COLO668 (cell line): ENCODE data around the gene NPW.

ENCODE experiments used
- DNase-seq: peaks from one replicate; lab custom pipeline; 2025; ENCODE audit not compliant: unreplicated experiment; lab: John Stamatoyannopoulos, UW

The NPW gene

DNA sequence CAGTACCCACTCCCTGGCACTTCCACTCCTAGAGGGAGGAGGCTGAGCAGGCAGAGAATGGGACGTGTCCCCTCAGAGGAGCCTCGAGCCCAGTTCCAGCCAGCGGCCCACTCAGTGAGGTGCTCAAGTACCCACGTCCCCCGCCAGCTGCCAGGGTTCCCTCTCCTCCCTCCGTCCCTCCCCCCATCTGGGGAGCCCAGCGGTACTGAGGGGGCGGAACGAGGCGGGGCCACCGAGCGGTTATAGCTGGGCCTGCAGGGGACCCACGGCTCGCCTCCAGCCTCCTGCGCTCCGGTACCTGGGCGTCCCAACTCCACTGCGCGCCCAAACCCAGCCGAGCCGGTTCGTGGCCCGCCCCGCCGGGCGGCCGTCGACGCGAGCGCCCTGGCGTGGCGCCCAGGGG, at the start of gene NPW:
Gene NPW (plus strand): TSS at position 268 of the 403 bp plus-strand sequence.
- DNase-seq, result peak; percentile 46

DNA sequence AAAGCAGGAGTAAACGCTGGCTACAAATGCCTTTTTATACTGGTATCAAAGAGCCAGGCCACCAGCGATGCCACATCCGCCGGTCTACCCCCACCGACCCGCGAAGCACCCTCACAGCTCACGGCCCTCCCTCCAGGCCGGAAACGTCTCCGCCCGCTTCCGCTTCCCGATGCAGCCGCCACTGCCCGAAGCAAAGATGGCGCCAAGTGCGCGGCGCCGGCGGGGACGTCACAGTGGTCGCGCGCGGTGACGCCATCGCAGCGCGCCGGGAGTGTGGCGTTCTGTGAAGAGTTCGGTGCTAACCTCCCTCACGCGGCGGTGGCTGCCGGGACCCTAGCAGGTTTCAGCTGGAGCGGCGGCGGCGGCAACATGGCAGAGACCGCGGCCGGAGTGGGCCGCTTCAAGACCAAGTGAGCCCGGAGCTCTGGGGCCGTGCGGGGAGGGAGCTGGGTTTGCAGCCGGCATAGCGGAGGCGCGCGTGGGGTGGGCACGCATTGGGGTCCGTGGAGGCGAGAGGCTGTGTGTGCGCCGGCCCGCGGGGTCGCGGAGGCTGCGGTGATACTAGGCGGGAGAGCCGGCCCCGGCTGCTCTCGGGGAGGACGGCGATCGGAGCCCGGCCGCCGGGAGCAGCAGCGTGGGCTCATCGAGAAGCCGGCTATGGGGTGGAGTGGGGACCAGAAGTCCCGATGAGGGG, 47.6 kb upstream of the NPW start, which contains the start of gene TBL3:
Gene TBL3 (plus strand): TSS at position 258 of the 694 bp plus-strand sequence. CDS start 112 bp downstream, at position 370.
- DNase-seq, result peak; percentile 95

DNA sequence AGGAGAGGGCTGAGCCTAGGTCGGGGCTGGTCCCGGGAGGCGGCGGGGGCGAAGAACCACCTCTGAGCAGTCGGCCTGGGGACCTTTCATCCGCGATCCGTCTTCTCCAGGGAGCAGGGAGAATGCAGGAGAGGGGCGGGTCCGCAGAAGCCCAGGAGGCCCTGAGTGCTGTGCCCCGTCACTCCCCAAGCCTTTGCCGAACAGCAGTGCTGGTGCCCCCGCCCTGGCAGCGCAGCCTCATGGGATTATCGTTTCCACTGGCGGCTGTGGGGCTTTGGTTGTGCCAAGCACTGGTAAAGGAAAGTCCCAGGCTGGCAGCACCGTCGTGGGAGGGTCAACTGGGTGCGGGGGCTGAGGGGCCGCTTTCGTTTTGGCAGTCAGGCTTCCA, 47.1 kb upstream of the NPW start:
- DNase-seq, result peak; percentile 26

DNA sequence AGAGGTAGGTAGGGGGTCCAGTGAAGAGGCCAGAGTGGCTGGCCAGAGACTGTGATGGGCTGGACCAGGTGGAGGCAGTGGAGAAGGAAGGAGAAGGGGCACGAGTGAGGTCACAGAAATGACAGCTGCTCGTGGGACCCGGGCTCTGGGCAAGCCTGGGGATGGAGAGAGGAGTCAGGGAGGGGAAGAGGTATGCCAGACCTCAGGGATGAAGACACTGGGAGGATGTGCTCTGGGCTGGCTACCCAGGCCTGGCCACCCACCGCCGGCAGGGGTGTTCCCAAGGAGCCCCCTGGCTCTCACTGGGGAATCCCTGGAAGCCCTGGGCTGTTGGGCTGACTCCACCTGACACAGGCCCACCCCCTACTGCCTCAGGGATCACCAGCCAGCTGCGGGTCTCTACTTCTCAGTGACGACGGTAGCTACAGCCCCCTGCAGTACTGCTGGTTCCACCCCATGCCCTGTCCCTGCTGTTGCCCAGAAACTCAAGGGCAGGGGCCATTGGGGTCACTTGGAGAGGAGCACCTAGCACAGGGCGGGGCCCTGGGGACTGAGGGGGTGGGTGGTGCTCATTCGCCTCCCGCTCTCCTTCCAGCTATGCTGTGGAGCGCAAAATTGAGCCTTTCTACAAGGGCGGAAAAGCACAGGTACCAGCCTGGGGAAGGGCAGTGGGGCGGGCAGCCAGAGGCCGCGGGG, 46.0 kb upstream of the NPW start:
- no peak for DNase-seq

DNA sequence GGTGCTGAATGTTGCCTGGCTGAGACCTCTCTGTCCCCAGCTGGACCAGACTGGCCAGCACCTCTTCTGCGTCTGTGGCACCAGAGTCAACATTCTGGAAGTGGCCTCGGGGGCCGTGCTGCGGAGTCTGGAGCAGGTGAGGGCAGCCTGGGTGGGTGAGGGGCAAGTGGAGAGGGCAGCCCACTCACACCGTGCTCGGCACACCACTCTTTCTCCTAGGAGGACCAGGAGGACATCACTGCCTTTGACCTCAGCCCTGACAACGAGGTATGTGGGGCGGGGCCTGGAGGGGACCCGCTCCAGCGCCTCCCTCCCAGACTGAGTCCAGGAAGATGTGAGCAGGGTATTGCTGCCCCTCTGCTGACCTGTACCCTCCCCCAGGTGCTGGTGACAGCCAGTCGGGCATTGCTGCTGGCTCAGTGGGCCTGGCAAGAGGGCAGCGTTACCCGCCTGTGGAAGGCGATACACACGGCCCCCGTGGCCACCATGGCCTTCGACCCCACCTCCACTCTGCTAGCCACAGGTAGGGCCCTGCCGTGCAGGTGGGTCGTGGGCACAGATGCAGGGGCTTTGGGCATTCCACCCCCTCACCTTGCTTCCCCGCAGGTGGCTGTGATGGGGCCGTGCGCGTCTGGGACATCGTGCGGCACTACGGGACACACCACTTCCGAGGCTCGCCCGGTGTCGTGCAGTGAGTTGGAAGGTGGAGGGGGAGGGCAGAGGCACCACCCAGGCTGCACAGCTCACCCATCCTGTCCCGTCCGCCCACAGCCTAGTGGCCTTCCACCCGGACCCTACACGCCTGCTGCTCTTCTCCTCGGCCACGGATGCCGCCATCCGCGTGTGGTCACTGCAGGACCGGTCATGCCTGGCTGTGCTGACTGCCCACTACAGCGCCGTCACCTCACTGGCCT, 45.2 kb upstream of the NPW start:
- no peak for DNase-seq

DNA sequence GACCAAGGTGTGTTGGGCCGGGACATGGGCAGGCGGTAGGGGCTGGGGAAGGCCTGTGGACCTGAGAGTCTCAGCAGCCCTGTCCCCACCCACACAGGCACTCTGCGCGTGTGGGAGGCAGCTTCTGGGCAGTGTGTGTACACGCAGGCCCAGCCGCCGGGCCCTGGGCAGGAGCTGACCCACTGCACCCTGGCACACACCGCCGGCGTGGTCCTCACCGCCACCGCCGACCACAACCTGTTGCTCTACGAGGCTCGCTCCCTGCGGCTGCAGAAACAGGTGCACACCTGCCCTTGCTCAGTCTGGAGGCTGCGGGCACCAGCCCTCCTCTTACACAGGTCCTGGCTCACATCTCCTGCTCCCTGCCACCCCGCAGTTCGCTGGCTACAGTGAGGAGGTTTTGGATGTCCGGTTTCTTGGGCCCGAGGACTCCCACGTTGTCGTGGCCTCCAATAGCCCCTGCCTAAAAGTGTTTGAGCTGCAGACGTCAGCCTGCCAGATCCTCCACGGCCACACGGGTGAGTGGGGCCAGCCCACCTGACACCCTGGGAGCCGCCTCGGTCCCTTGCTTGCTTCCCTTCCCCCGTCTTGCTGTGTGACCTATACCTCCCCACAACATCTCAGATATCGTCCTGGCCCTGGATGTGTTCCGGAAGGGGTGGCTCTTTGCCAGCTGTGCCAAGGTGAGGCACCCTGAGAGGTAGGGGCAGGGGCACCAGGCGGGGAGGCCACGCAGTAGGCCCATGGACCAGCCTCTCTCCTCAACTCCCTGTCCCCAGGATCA, 44.0 kb upstream of the NPW start:
- DNase-seq, result no peak

DNA sequence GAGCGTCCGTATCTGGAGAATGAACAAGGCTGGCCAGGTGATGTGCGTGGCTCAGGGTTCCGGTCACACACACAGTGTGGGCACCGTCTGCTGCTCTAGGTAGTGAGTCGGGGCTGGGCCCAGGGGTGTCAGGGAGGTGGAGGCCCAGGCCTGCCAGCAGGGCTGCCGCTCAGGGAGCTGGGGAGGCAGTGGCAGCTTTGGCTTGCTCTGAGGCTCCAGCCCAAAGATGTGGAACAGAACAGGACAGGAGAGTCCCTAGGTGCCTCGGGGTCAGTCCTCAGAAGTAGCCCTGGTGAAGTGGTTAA, 43.4 kb upstream of the NPW start:
- DNase-seq, result no peak

DNA sequence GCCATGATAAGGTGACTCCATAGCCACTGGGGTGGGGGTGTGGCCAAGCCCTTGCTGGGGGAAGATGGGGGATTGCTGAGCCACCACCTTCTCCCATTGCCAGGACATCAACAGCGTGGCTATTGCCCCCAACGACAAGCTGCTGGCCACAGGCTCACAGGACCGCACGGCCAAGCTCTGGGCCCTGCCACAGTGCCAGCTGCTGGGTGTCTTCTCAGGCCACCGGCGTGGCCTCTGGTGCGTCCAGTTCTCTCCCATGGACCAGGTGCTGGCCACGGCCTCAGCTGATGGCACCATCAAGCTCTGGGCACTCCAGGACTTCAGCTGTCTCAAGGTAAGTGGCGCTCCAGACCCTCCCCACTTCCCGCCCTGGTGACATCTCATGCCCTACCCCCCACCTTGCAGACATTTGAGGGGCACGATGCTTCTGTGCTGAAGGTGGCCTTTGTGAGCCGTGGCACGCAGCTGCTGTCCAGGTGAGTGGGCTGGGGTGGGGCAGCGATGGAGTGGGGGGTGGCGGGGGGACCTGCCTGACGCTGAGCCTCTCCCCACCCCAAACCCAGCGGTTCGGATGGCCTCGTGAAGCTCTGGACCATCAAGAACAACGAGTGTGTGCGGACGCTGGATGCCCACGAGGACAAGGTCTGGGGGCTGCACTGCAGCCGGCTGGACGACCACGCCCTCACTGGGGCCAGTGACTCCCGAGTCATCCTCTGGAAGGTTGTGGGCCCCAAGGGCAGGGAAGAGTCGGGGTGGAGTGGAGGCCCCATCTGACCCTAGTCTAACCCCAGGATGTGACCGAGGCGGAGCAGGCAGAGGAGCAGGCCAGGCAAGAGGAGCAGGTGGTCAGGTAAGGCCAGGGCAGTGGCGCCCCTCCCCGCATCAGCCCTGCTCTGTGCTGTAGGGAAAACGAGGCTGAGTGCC, 42.4 kb upstream of the NPW start:
- DNase-seq, result no peak

DNA sequence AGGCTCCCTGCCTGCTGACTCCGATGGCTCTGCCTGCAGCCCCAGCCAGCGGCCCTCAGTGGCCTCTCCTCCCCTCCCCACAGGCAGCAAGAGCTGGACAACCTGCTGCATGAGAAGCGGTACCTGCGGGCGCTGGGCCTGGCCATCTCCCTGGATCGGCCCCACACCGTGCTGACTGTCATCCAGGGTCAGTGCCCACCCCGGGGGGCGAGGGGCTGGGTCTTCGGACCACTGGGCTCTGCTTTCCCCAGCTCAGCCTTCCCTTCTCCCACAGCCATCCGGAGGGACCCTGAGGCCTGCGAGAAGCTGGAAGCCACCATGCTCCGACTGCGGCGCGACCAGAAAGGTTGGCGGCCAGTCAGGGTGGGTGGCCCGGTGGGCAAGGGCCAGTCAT, 41.7 kb upstream of the NPW start:
- DNase-seq, result no peak

DNA sequence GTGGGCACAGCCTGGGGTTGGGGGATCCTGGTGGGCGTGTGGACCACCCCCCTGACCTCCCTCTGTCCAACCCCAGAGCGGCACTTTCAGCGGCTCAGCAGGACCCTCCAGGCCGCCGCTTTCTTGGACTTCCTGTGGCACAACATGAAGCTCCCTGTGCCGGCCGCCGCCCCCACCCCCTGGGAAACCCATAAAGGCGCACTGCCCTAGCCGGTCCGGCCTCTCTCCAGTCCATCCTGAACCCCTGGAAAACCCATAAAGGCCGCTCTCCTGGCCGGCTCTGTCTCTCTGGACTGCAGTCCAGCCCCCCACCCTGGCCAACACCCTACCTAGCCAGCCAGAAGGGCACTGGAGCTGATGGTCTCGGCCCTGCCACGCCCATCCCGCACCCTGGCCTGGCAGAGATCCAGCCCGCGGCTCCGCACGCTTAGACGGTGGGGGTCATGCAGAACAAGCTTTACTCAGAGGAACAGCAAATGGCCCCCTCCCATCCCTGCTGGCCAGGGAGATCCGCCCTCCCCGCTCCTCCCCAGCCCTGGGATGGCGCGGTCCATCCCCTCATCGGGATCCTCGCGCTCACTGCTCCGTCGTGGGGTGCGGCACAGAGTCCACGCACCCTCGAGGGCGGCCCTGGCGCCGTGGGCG, 41.0 kb upstream of the NPW start:
- DNase-seq, result no peak

DNA sequence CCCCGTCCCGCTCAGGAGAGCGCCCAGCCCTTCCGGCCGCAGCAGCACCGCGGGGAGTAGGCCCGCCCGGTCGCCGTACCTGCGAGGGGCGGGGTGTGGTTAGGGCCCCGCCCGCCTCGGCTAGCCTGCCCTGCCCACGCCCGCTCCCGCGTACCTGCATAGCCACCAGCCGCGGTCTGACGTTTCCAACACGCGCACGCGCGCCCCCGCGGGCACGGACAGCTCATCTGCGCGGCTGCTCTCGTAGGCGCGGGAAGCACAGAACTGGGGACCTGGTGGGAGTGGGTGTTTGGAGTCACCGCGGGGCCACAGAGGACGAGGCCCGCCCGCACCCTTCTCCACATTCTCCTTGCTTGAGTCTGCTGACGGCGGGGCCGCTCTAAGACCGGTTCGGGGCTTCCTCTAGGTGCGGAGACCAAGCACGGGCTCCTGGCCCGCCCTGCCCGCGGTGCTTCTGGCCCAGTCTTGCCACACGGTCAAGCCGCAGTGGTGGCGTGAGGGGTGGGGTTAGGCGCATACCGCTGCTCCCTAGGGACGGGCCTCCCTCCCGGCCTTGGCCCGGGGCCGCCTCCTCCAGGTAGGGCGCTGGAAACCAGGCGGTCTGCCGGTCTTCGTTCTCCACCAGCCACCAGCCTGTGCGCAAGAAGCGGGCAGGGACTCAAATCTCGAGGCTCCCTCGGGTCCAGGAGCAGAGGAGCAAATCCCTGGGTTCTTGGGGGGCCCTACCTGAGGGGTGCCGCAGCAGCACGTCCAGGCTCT, 40.1 kb upstream of the NPW start:
- DNase-seq, result no peak

DNA sequence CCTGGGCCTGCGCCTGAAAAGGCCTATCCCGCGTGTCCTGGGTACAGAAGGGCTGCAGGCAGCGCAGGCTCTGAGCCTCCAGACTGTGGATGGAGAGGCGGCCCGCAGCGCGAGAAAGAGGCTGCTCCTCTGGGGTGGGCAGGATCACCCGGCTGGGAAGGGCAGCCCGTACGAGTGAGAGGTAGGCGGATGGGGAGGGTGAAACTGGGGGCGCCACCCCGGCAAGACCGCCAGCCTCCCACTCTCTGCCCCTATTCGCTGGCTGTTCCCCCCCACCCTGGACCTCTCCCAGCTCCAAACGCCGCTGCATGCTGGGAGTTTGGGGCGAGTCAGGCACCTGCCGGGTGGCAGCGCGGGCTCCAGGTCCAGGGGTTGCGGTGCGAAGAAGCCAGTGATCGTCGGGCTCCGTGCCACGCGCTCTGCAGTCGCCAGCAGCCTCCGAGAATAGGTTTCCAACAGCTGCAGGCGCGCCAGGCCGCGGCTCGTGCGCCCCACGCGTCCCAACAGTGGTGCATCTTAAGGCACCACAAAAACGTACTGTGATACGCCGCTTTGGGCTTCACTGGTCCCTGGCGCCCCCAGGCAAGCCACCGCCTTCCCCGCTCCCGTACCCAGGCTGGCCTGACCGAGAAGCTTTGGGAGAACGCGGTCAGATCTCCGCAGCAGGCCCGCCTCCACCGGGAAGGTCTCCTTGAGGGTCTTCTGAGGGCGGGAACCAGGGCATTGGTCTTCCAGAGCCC, 39.4 kb upstream of the NPW start:
- no peak for DNase-seq

DNA sequence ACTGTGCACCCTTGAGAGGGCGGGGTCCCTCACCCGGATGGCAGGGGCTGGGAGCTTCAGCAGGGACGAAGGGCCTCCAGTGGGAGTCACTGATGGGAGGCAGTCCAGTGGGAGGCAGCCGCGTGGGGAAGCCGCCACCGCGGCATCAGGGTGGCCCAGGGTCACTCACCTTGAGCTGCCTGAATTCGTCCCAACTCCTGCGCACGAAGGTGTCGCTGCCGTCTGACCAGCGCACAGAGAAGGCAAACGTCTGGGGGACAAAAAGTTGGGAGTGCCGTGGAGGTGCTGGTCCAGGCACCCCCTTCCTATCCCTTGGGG, 38.9 kb upstream of the NPW start:
- DNase-seq, result no peak

DNA sequence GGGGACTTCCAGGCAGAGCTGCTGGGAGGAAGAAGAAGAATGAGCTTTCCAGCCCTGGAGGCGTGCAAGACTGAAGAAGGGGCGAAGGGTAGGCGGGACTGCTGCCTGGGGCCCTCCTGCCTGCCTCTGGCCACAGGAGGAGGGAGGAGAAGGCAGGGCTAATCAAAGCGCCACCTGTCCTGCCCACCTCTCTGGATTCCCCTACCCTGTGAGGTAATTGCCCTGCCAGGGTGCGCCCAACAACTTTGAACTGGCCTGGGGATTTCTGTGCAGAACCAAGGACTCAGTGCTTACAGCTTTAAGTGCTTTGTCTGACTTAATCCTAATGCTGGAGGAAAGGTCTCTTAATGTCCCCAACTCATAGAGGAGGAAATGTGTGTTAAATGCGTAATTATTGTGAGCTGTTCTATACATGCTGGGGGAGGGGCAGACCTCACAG, 38.2 kb upstream of the NPW start, which contains the start of gene NOXO1:
Gene NOXO1 (minus strand): TSS at position 72 of the 439 bp plus-strand sequence. CDS start 290 bp downstream, outside the sequence.
- peak; percentile 29 for DNase-seq

DNA sequence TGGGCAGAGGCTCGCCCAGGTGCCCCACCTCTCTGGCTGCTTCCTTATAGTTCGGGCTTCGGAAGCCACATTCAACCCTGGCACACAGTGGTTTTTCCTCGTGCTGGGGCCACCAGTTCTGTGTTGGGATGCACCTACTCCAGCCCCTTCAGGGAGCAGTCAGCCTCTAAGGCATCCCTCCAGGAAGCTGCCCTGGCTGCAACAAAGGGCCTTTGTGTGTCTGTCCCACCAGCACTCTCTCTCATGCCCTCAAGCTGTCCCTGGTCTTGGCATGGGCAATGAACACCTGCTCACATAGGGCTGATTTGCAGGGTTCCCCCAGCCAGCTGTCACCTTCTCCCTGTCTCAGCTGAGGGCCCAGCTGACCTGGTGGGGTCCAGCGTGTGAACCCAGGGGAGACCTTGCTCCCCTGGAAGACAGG, 37.6 kb upstream of the NPW start:
- DNase-seq, result peak; percentile 62

DNA sequence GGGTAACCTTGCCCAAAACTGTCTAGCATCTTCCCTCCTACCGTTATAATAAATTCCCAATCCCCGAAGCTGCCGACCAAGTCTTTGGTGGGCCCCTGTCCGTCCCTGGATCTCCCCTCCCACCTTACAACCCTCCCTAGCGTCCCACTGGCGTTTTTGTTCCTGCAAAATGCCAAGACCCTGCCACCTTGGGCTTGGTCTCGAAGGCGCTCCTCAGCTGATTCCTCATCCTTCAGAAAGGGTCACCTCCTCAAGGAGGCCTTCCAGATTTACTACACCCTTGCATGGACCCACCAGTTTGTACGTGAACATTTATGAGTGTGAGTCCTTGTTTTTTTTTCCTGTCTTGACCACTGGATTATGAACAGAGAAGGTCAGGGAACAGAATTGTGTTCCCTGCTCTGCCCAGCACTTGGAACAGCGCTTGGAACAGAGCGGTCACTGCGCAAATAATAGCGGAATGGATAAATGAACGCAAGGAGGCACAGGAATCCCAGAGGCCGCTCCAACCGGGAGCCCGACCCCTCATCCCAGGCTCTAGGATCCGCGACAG, 36.5 kb upstream of the NPW start:
- DNase-seq, result no peak

DNA sequence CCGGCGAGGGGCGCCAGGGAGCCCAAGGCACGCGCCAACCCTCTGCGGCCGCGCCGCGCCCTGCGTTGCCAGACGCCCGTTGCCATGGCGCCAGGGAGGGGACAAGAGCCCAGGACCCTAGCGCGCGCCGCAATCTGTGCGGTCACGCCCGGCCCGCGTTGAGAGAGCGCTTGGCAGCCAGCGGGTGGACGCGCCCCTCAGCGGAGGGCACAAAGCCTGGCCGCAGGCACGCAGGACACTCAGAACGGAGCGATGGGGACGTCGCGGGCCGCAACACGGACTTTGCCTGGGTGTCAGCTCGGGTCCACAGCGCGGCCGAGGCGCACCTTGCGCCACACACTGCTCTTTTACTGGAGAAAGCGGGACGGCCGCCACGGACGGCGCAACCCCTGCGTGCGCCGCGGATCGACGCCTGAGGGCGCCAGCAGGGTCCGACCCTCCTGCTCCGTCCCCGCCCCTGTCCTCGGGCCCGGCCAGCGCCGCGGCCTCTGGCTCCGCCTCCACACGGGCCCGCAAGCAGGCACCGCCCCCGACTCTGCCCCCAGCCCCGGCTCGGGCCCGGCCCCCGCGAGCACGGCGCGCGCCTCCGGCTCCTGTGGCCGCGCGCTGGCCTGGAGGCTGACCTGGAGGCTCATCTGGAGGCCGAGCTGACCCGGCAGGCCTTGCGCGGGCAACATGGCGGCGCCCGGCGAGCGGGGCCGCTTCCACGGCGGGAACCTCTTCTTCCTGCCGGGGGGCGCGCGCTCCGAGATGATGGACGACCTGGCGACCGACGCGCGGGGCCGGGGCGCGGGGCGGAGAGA, 35.8 kb upstream of the NPW start, which contains the start of gene GFER:
Gene GFER (plus strand): TSS at position 650 of the 803 bp plus-strand sequence. CDS start 26 bp downstream, at position 676.
- DNase-seq, result peak; percentile 92
